HG03565 (cell line): Measurements from ENCODE around the gene TFEB.

ENCODE experiments used
- ATAC-seq: cut with Tn5 transposase; IDR thresholded peaks from one replicate; pipeline ENCODE4 v1.9.1; 2021; ENCODE audit warnings: mild to moderate bottlenecking, moderate library complexity; ENCODE audit not compliant: unreplicated experiment

TFEB gene

GRCh38 chr6:41739041-41739440, 3.6 kb upstream of the TFEB start:
- ATAC-seq: no peak

GRCh38 chr6:41737591-41738130, 2.3 kb upstream of the TFEB start:
- no peak for ATAC-seq

GRCh38 chr6:41736800-41737555, 1.6 kb upstream of the TFEB start:
- ATAC-seq: no peak

- no peak for ATAC-seq
Observed at GRCh38 chr6:41736186-41736733, 852 bp upstream of the TFEB start.

GRCh38 chr6:41734666-41735426, 562 bp downstream of the TFEB start:
- ATAC-seq: no peak

- ATAC-seq: peak; percentile 28
Observed at GRCh38 chr6:41733707-41734665, 1.4 kb downstream of the TFEB start.

- ATAC-seq: no peak
Observed at GRCh38 chr6:41733360-41733706, 2.1 kb downstream of the TFEB start.

GRCh38 chr6:41732591-41733359, 2.6 kb downstream of the TFEB start:
- ATAC-seq: no peak

- ATAC-seq: no peak
Observed at GRCh38 chr6:41732149-41732548, 3.3 kb downstream of the TFEB start.

GRCh38 chr6:41731561-41732086, 3.8 kb downstream of the TFEB start:
- ATAC-seq: no peak

- no peak for ATAC-seq
Observed at GRCh38 chr6:41730531-41731436, 4.6 kb downstream of the TFEB start.

GRCh38 chr6:41729624-41730023, 5.8 kb downstream of the TFEB start:
- ATAC-seq: no peak

GRCh38 chr6:41728954-41729353, 6.5 kb downstream of the TFEB start:
- ATAC-seq: no peak

- ATAC-seq: no peak
Observed at GRCh38 chr6:41728073-41728936, 7.1 kb downstream of the TFEB start.

- no peak for ATAC-seq
Observed at GRCh38 chr6:41727705-41728072, 7.7 kb downstream of the TFEB start.

GRCh38 chr6:41726876-41727275, 8.5 kb downstream of the TFEB start:
- ATAC-seq: no peak

- ATAC-seq: no peak
Observed at GRCh38 chr6:41724586-41725501, 10.6 kb downstream of the TFEB start.
